Peyer's patch (tissue), 4 donors: ENCODE results near the gene NETO2.

Experiments used
- CTCF ChIP-seq, 6 experiments: fragments of 450-650 bp in 4 of 6; fragments of 200-600 bp in 2 of 6; sonication (generic) in 1 of 6; IDR thresholded peaks; one replicate each; pipeline ENCODE4 v1.5.1; 2017 to 2019; ENCODE audit warnings: antibody characterized with exemption in 6 of 6, mild to moderate bottlenecking in 3 of 6, moderate library complexity in 1 of 6
- POLR2A ChIP-seq, 2 donors: fragments of 450-650 bp; IDR thresholded peaks; one replicate each; pipeline ENCODE4 v1.5.1; 2017; ENCODE audit warnings: antibody characterized with exemption in 2 of 2, mild to moderate bottlenecking in 2 of 2, moderate library complexity in 2 of 2

GRCh38 chr16:47129755-47130435 is 13.8 kb downstream of the NETO2 start:
- TF ChIP-seq CTCF (IDR thresholded peaks at IDR 0.05), result no peak
- no peak for TF ChIP-seq POLR2A (IDR thresholded peaks at IDR 0.05)
